K562 (cell line): ENCODE measurements around the gene ACYP2. TPM values are rescaled to one million over a fixed set of nuclear protein-coding genes. Genes with fewer than 3 reads are reported as not detected.

Source experiments
- ATAC-seq: fragments of 200-7000 bp; cut with Tn5 transposase; 3 replicates; pipeline ENCODE4 v1.9.1; 2020; ENCODE audit warnings: moderate library complexity
- BruUV-seq: library from RNA; stranded (reverse); fragments of 400-500 nt; replicated peaks from 2 replicates; lab custom pipeline; 2021; lab: Mats Ljungman, UMichigan
- CTCF ChIA-PET: fragments of 300-600 bp; formaldehyde crosslinking; extraction: SDS; loops from one replicate; lab custom pipeline; 2021; ENCODE audit warnings: low intra/inter-chr PET ratio; lab: Yijun Ruan, JAX
- POLR2A ChIA-PET: fragments of 300-600, 350-650 bp; sonication (Branson Sonifier 250); formaldehyde crosslinking; extraction: SDS; loops from one replicate; lab custom pipeline; 2021; ENCODE audit warnings: antibody characterized with exemption, inconsistent platforms; lab: Yijun Ruan, JAX
- DNase-seq, 4 experiments: peaks; one replicate each; pipeline versions ENCODE4 v3.0.0 to v3.0.0-alpha.2; 2011 to 2018; ENCODE audit warnings: low spot score in 3 of 4, mixed read lengths in 3 of 4; ENCODE audit errors: extremely low read depth in 1 of 4
- FAIRE-seq: peaks from 2 replicates; lab custom pipeline; 2011; peaks lifted over from hg19 to GRCh38; lab: Jason Lieb, UNC
- H2AFZ ChIP-seq: 2 replicates; pipeline ENCODE4 v1.6.0; 2011; ENCODE audit warnings: low read depth, low read length, control low read depth, inconsistent platforms
- H3K27ac ChIP-seq: fragments of 200-600 bp; 3 replicates; pipeline ENCODE4 v1.8.0; 2011; ENCODE audit warnings: low read depth, mild to moderate bottlenecking, control low read depth, inconsistent platforms, low read length, moderate library complexity, mixed read lengths; ENCODE audit errors: extremely low read depth
- H3K27me3 ChIP-seq, 2 experiments: fragments of 300-600 bp in 1 of 2; 2 replicates in 1 of 2; 3 replicates in 1 of 2; pipeline versions ENCODE4 v1.6.0 to v1.8.0; 2011; ENCODE audit warnings: inconsistent platforms in 2 of 2, low read length in 2 of 2, mild to moderate bottlenecking in 1 of 2, mixed read lengths in 1 of 2, moderate library complexity in 1 of 2; ENCODE audit not compliant: control insufficient read depth in 2 of 2, insufficient read depth in 2 of 2
- H3K36me3 ChIP-seq: fragments of 300-600 bp; 3 replicates; pipeline ENCODE4 v1.8.0; 2011; ENCODE audit warnings: mild to moderate bottlenecking, low read length, inconsistent platforms; ENCODE audit not compliant: control insufficient read depth, insufficient read depth
- H3K4me1 ChIP-seq, 2 experiments: fragments of 200-600 bp in 1 of 2; replicated peaks in 1 of 2; 2 replicates in 1 of 2; 3 replicates in 1 of 2; pipeline versions ENCODE4 v1.5.1 to v1.8.0; 2011; ENCODE audit warnings: inconsistent platforms in 2 of 2, low read length in 2 of 2, mild to moderate bottlenecking in 1 of 2, mixed read lengths in 1 of 2, moderate library complexity in 1 of 2; ENCODE audit not compliant: control insufficient read depth in 2 of 2, insufficient read depth in 2 of 2
- H3K4me2 ChIP-seq: 2 replicates; pipeline ENCODE4 v1.6.1; 2011; ENCODE audit warnings: low read length, control low read depth, inconsistent platforms, mixed read lengths; ENCODE audit not compliant: insufficient read depth
- H3K4me3 ChIP-seq: fragments of 200-600 bp; sonication (generic), shearing (Covaris generic); 2 replicates; pipeline ENCODE4 v1.5.1; 2016; ENCODE audit warnings: control low read depth, inconsistent platforms
- H3K79me2 ChIP-seq: fragments of 200-600 bp; 3 replicates; pipeline ENCODE4 v1.8.0; 2011; ENCODE audit warnings: low read length, inconsistent platforms; ENCODE audit not compliant: control insufficient read depth, insufficient read depth
- H3K9ac ChIP-seq, 2 experiments: 2 replicates each; pipeline versions ENCODE4 v1.6.0 to v1.6.1; 2011; ENCODE audit warnings: low read depth in 2 of 2, low read length in 2 of 2, control low read depth in 1 of 2, inconsistent platforms in 1 of 2, mild to moderate bottlenecking in 1 of 2, mixed read lengths in 1 of 2; ENCODE audit not compliant: insufficient read depth in 1 of 2
- H3K9me1 ChIP-seq: one replicate; pipeline ENCODE4 v1.6.0; 2011; ENCODE audit warnings: inconsistent platforms, mild to moderate bottlenecking, low read length, moderate library complexity; ENCODE audit not compliant: control insufficient read depth, insufficient read depth
- H3K9me3 ChIP-seq: replicated peaks from 2 replicates; pipeline ENCODE4 v1.5.1; 2011; ENCODE audit warnings: low read depth, low read length, inconsistent platforms; ENCODE audit not compliant: control insufficient read depth, insufficient read depth
- H4K20me1 ChIP-seq: replicated peaks from 2 replicates; pipeline ENCODE4 v1.6.1; 2011; ENCODE audit warnings: low read length, inconsistent platforms, mixed read lengths; ENCODE audit not compliant: control insufficient read depth, insufficient read depth
- EWSR1 ChIP-seq: fragments of 450-650 bp; IDR thresholded peaks from 2 replicates; pipeline ENCODE4 v1.6.1; 2018; ENCODE audit warnings: borderline replicate concordance, mild to moderate bottlenecking, low read depth, moderate library complexity; ENCODE audit not compliant: partially characterized antibody
- HIVEP1 ChIP-seq: fragments of 250-450 bp; sonication (Bioruptor Pico); IDR thresholded peaks from 2 replicates; pipeline ENCODE4 v1.4.0; 2020; ENCODE audit warnings: mild to moderate bottlenecking
- JUN ChIP-seq, 2 experiments: sonication (generic) in 1 of 2; formaldehyde crosslinking in 1 of 2; IDR thresholded peaks; 2 replicates each; pipeline versions ENCODE4 v1.6.1 to v1.8.0; 2012 to 2022; ENCODE audit warnings: borderline replicate concordance in 2 of 2, mild to moderate bottlenecking in 2 of 2, improper control_type of control experiment in 1 of 2, low read depth in 1 of 2, low read length in 1 of 2, missing genetic modification reagents in 1 of 2
- KDM1A ChIP-seq, 2 experiments: fragments of 450-650 bp; IDR thresholded peaks; 2 replicates each; pipeline ENCODE4 v1.6.1; 2016; ENCODE audit warnings: mild to moderate bottlenecking in 2 of 2
- POLR2AphosphoS2 ChIP-seq: IDR thresholded peaks from 2 replicates; pipeline ENCODE4 v1.6.1; 2012; ENCODE audit warnings: low read length, improper control_type of control experiment
- RUNX1 ChIP-seq: sonication (generic); IDR thresholded peaks from 2 replicates; pipeline ENCODE4 v1.6.1; 2016; ENCODE audit warnings: antibody characterized with exemption, low read depth
- SRF ChIP-seq, 2 experiments: fragments of 250-450, 450-650 bp in 1 of 2; sonication (Bioruptor Pico) in 1 of 2; sonication (generic) in 1 of 2; formaldehyde crosslinking; IDR thresholded peaks; 2 replicates each; pipeline versions ENCODE4 v1.5.0 to v1.5.1; 2020 to 2022; ENCODE audit warnings: mild to moderate bottlenecking in 1 of 2, missing genetic modification reagents in 1 of 2
- ZBTB12 ChIP-seq: fragments of 250-450 bp; sonication (Bioruptor Pico); IDR thresholded peaks from 2 replicates; pipeline ENCODE4 v1.4.0; 2020
- ZFP1 ChIP-seq: fragments of 450-650 bp; formaldehyde crosslinking; IDR thresholded peaks from 2 replicates; pipeline ENCODE4 v1.4.0; 2020; ENCODE audit warnings: mild to moderate bottlenecking, mixed read lengths
- ZNF146 ChIP-seq: IDR thresholded peaks from one replicate; pipeline ENCODE4 v1.6.1; 2018; ENCODE audit warnings: missing compliant biosample characterization; ENCODE audit not compliant: unreplicated experiment
- WGBS: fragments of 100-300 bp; shearing (Covaris generic); methylation state at CpG from one replicate; pipeline ENCODE4 v1.1.6; 2016; ENCODE audit warnings: low coverage, mixed read lengths; ENCODE audit not compliant: insufficient coverage; ENCODE audit errors: missing lambda C conversion rate; 5-methylcytosine and 5-hydroxymethylcytosine counted together
- in situ Hi-C: fragments of 300-500 bp; cut with MboI; formaldehyde crosslinking; loops from 4 replicates; pipeline ENCODE4 v1.15.0; 2018; ENCODE audit warnings: inconsistent platforms, mixed read lengths
- intact Hi-C: fragments of 100-400 bp; cut with micrococcal nuclease; formaldehyde crosslinking; loops from 2 replicates; pipeline ENCODE4 v1.14.2; 2022
- polyA plus RNA-seq, 8 experiments: library from polyadenylated mRNA; depleted of rRNA in 4 of 8; stranded (reverse) in 5 of 8; unstranded in 3 of 8; fragments of >200 nt; fragmentation: Nextera tagmentation in 2 of 8; fragmentation: Illumina TruSeq in 1 of 8; extraction: Ambion mirVana in 2 of 8; extraction: Trizol in 1 of 8; gene quantifications; 2 replicates each; pipeline versions ENCODE4 v1.2.1 to v1.2.3, GENCODE V29; 2011 to 2014; ENCODE audit warnings: inconsistent platforms in 1 of 8, missing spikeins in 1 of 8
- total RNA-seq, 7 experiments: library from RNA; depleted of rRNA in 6 of 7; stranded (reverse); fragments of >200 nt in 6 of 7; fragmentation: Illumina TruSeq in 2 of 7; extraction: Trizol in 2 of 7; gene quantifications; 2 replicates each; pipeline versions ENCODE4 v1.2.1 to v1.2.3, GENCODE V29; 2011 to 2021; ENCODE audit warnings: low replicate concordance in 1 of 7
- TF ChIP-seq, protein P1 (sequence below): fragments of 250-450 bp; sonication (Bioruptor Pico); IDR thresholded peaks from 2 replicates; pipeline ENCODE4 v1.5.0; 2020; ENCODE audit warnings: mild to moderate bottlenecking
- TF ChIP-seq, protein P2 (sequence below): fragments of 450-650 bp; formaldehyde crosslinking; IDR thresholded peaks from 2 replicates; pipeline ENCODE4 v1.4.0; 2020; ENCODE audit warnings: mild to moderate bottlenecking, moderate library complexity

Gene ACYP2
- total and polyA plus RNA-seq, 9 of the 15 experiments (the other 6 are each of a cell fraction or from before 2014, with no cell fraction given) = 1.0 to 4.1 (median 2.0) TPM

GRCh38 chr2:54185105-54185504 lies 69.7 kb downstream of the ACYP2 start:
- Histone ChIP-seq H2AFZ (no peak overlapping the region), H3K9me1 (no peaks in the 10 kb centered on the region), H3K27ac (no peak overlapping the region), H3K4me1 (no peaks in the 10 kb centered on the region), H3K4me3 (no peak overlapping the region), H4K20me1 (no peaks in the 10 kb centered on the region), H3K27me3 (no peaks in the 10 kb centered on the region), H3K4me2 (no peak overlapping the region), H3K9ac (no peak overlapping the region), H3K79me2 (no peaks in the 10 kb centered on the region), H3K9me3 (no peaks in the 10 kb centered on the region), H3K36me3 (no peaks in the 10 kb centered on the region)
- CTCF ChIA-PET = no interaction called here
- no peak for DNase-seq
- TF ChIP-seq RUNX1 (no peak), SRF (CRISPR knock-in tag; IDR thresholded peaks at IDR 0.05) (no peak), EWSR1 (no peak), HIVEP1 (CRISPR knock-in tag) (no peak), ZBTB12 (no peak), ZNF146 (CRISPR knock-in tag) (no peak), KDM1A (IDR thresholded peaks at IDR 0.05) (no peak), ZFP1 (CRISPR knock-in tag) (no peak), JUN (IDR thresholded peaks at IDR 0.05; ENCODE audit: borderline replicate concordance, low read depth, low read length) (no peak), JUN (CRISPR knock-in tag; IDR thresholded peaks at IDR 0.05; ENCODE audit: borderline replicate concordance) (no peak), POLR2AphosphoS2 (no peak)
- TF ChIP-seq, protein P1, sequence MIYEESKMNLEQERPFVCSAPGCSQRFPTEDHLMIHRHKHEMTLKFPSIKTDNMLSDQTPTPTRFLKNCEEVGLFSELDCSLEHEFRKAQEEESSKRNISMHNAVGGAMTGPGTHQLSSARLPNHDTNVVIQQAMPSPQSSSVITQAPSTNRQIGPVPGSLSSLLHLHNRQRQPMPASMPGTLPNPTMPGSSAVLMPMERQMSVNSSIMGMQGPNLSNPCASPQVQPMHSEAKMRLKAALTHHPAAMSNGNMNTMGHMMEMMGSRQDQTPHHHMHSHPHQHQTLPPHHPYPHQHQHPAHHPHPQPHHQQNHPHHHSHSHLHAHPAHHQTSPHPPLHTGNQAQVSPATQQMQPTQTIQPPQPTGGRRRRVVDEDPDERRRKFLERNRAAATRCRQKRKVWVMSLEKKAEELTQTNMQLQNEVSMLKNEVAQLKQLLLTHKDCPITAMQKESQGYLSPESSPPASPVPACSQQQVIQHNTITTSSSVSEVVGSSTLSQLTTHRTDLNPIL (CRISPR knock-in tag) = no peak
- TF ChIP-seq, protein P2, sequence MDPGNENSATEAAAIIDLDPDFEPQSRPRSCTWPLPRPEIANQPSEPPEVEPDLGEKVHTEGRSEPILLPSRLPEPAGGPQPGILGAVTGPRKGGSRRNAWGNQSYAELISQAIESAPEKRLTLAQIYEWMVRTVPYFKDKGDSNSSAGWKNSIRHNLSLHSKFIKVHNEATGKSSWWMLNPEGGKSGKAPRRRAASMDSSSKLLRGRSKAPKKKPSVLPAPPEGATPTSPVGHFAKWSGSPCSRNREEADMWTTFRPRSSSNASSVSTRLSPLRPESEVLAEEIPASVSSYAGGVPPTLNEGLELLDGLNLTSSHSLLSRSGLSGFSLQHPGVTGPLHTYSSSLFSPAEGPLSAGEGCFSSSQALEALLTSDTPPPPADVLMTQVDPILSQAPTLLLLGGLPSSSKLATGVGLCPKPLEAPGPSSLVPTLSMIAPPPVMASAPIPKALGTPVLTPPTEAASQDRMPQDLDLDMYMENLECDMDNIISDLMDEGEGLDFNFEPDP (CRISPR knock-in tag) = no peak
- BruUV-seq = no TSS peak
- ATAC-seq = no peak
- no peak for FAIRE-seq
- WGBS = 15% methylated on average over 1 of the region's 1 CpG
- POLR2A ChIA-PET = interaction anchor here (0.7 to 1.2 kb wide), 2 partner anchors 9 to 1433 kb away, joined by 3 to 4 read pairs; no protein-coding TSS in a partner anchor
- in situ Hi-C loops = no loop called here
- intact Hi-C loops = no loop called here
